OCI-LY1 (cell line): ENCODE results near the gene TRIOBP.

ENCODE experiments used
- H2AFZ ChIP-seq: fragments of 200-600 bp; sonication (generic), shearing (Covaris generic); 2 replicates; pipeline ENCODE4 v1.6.0; 2014; ENCODE audit warnings: antibody characterized with exemption, mild to moderate bottlenecking, low read length
- H3F3A ChIP-seq: fragments of 200-600 bp; sonication (generic), shearing (Covaris generic); 2 replicates; pipeline ENCODE4 v1.6.0; 2014; ENCODE audit warnings: mild to moderate bottlenecking, antibody characterized with exemption, low read length, moderate library complexity; ENCODE audit not compliant: insufficient read depth
- H3K27ac ChIP-seq: fragments of 200-600 bp; sonication (generic); 2 replicates; pipeline ENCODE4 v1.5.1; 2014; ENCODE audit warnings: low read length, mixed run types, mild to moderate bottlenecking, low read depth; ENCODE audit not compliant: poor library complexity, severe bottlenecking
- H3K27me3 ChIP-seq: fragments of 200-600 bp; sonication (generic); 2 replicates; pipeline ENCODE4 v1.6.0; 2014; ENCODE audit warnings: antibody characterized with exemption, mild to moderate bottlenecking, low read length, moderate library complexity; ENCODE audit not compliant: insufficient read depth
- H3K36me3 ChIP-seq: fragments of 200-600 bp; sonication (generic); 2 replicates; pipeline ENCODE4 v1.6.1; 2014; ENCODE audit warnings: mild to moderate bottlenecking, antibody characterized with exemption, low read length, moderate library complexity, mixed read lengths; ENCODE audit not compliant: insufficient read depth
- H3K4me1 ChIP-seq: fragments of 200-600 bp; sonication (generic); 2 replicates; pipeline ENCODE4 v1.5.1; 2014; ENCODE audit warnings: mild to moderate bottlenecking, low read length, moderate library complexity; ENCODE audit not compliant: insufficient read depth, severe bottlenecking
- H3K4me2 ChIP-seq: fragments of 200-600 bp; sonication (generic), shearing (Covaris generic); 2 replicates; pipeline ENCODE4 v1.6.1; 2014; ENCODE audit warnings: low read length
- H3K4me3 ChIP-seq: fragments of 200-600 bp; sonication (generic); 2 replicates; pipeline ENCODE4 v1.5.1; 2014; ENCODE audit warnings: low read length, low read depth, mild to moderate bottlenecking, mixed read lengths; ENCODE audit not compliant: poor library complexity, severe bottlenecking
- H3K79me2 ChIP-seq: fragments of 200-600 bp; shearing (Covaris generic); 2 replicates; pipeline ENCODE4 v1.6.1; 2016; ENCODE audit warnings: mixed run types, low read length, mixed read lengths; ENCODE audit not compliant: insufficient read depth
- H3K9ac ChIP-seq: fragments of 200-600 bp; sonication (generic), shearing (Covaris generic); 2 replicates; pipeline ENCODE4 v1.6.1; 2014; ENCODE audit warnings: mild to moderate bottlenecking, low read length, mixed read lengths
- H3K9me2 ChIP-seq: fragments of 200-600 bp; sonication (generic), shearing (Covaris generic); 2 replicates; pipeline ENCODE4 v1.6.1; 2014; ENCODE audit warnings: low read depth, mild to moderate bottlenecking, low read length, mixed read lengths
- H3K9me3 ChIP-seq: fragments of 200-600 bp; shearing (Covaris generic); 2 replicates; pipeline ENCODE4 v1.6.1; 2014; ENCODE audit warnings: low read length, mixed read lengths
- H4K20me1 ChIP-seq: fragments of 200-600 bp; sonication (generic), shearing (Covaris generic); 2 replicates; pipeline ENCODE4 v1.6.0; 2016; ENCODE audit warnings: mild to moderate bottlenecking, low read length; ENCODE audit not compliant: insufficient read depth
- EZH2 ChIP-seq: fragments of 200-600 bp; sonication (generic), shearing (Covaris generic); IDR thresholded peaks from 2 replicates; pipeline ENCODE4 v1.8.0; 2017; ENCODE audit warnings: borderline replicate concordance, mixed run types, mild to moderate bottlenecking, antibody characterized with exemption, low read length, moderate library complexity, mixed read lengths
- TF ChIP-seq, protein P1 (sequence below): fragments of 200-600 bp; sonication (generic), shearing (Covaris generic); IDR thresholded peaks from 2 replicates; pipeline ENCODE4 v1.5.1; 2017; ENCODE audit warnings: mild to moderate bottlenecking, antibody characterized with exemption, low read length, moderate library complexity, mixed read lengths

TRIOBP gene

DNA sequence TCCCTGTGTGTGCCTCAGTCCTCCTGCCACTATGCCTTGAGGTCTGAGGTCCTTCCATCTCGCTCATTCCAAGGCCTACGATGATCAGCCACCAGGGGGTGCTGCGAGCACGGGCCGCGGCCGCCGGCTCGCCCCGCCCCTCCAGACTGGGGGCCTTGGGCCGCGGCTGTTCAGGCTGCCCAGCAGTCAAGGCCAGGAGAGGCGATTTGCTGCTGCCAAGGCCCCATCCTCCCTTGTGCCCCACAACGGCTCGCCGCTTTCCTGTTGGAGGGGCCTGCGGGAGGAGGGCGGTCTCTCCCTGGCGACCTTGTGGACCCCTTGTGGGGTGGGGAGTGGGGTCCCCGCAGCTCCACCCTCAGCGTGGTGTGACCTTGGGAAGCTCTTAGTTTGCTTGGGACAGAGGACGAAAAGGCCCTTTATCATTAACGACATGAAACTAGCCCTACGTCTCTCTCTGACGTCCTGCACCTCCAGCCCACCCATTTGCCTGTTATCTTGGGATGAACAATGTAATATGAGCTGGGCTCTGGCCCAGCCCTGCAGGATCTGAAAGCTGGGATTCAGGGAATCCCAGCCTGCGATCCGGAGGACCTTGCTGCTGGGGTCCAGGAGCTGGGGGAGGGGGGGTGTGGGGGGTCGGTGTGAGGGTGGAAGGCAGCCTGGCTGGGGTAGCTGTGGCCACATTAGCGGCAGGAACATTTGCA is 121.0 kb downstream of the TRIOBP start:
- H3K4me2 ChIP-seq: peak overlapping the region; percentile 67
- H2AFZ ChIP-seq: no peak overlapping the region
- no peaks in the 10 kb centered on the region for H3K9me2 ChIP-seq
- H3K27ac ChIP-seq: no peak overlapping the region
- H3F3A ChIP-seq: no peaks in the 10 kb centered on the region
- TF ChIP-seq, protein P1, sequence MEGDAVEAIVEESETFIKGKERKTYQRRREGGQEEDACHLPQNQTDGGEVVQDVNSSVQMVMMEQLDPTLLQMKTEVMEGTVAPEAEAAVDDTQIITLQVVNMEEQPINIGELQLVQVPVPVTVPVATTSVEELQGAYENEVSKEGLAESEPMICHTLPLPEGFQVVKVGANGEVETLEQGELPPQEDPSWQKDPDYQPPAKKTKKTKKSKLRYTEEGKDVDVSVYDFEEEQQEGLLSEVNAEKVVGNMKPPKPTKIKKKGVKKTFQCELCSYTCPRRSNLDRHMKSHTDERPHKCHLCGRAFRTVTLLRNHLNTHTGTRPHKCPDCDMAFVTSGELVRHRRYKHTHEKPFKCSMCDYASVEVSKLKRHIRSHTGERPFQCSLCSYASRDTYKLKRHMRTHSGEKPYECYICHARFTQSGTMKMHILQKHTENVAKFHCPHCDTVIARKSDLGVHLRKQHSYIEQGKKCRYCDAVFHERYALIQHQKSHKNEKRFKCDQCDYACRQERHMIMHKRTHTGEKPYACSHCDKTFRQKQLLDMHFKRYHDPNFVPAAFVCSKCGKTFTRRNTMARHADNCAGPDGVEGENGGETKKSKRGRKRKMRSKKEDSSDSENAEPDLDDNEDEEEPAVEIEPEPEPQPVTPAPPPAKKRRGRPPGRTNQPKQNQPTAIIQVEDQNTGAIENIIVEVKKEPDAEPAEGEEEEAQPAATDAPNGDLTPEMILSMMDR: peak; percentile 91
- no peak for TF ChIP-seq EZH2
- H3K4me1 ChIP-seq: peaks cover 21% of the 10 kb centered on the region
- no peaks in the 10 kb centered on the region for H4K20me1 ChIP-seq
- peak overlapping the region; percentile 49 for H3K4me3 ChIP-seq
- no peaks in the 10 kb centered on the region for H3K9me3 ChIP-seq
- H3K27me3 ChIP-seq: no peaks in the 10 kb centered on the region; the same call in 1 of the 2 replicates
- no peaks in the 10 kb centered on the region for H3K79me2 ChIP-seq
- H3K9ac ChIP-seq: peak overlapping the region; percentile 43; the same call in 1 of the 2 replicates
- H3K36me3 ChIP-seq: 0 out of 2 replicates have a peak, but pooled peaks cover 13% of the 10 kb centered on the region

DNA sequence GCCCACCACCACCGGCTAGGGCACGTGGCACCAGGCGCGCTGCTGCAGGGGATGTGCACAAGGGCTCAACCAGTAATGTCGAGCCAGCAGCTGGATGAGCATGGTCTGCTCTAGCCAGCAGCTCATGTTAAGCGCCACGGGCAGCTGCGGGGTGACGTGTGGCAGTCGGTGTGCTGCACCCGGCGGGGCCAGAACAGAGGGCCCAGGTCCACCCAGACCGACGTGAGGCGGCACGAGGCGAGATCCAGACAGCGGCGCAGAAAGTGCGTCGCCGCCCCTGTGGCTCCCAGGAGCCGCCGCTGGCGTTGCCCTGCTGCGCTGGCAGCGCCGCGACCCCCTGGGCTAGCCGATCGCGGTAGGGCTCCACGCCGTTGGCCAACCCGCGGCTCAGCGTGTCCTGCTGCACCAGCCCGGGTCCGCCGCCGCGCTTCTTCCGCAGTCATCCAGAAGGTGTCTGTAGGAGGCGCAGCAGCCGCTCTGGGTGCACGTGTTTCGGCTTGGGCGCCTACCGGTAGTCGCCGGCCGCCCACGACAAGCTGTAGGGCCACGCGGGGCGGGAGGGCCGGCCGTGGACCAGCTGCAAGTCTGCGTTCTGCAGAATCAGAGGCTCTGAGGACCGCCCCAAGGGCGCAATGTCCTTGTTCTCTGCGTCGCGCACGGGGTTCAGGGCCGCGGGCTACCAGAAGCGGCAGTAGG is 121.7 kb downstream of the TRIOBP start:
- Histone ChIP-seq H3K27ac (no peak overlapping the region), H2AFZ (no peak overlapping the region), H3K36me3 (0 out of 2 replicates have a peak, but pooled peaks cover 13% of the 10 kb centered on the region)

DNA sequence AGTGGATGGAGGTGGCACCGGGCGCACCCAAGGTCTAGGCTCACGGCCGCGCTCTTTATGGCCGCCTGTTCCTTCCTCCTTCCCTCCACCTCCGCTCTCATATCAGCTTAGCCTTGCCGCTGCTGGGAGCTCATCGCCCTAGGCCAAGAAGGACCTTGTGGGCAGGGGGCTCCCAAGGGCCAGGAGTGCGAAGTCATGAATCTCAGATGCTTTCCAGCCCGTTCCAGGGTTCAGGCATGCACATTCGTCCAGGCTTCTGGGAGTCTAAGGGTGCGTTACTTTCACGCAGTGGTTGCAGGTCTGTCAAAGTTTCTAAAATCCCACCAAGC is 122.2 kb downstream of the TRIOBP start:
- Histone ChIP-seq H3K27ac (no peak overlapping the region), H3K9me2 (no peaks in the 10 kb centered on the region), H4K20me1 (no peaks in the 10 kb centered on the region), H2AFZ (no peak overlapping the region), H3F3A (no peaks in the 10 kb centered on the region), H3K4me2 (peak overlapping the region; percentile 67), H3K4me3 (peak overlapping the region; percentile 49), H3K27me3 (no peaks in the 10 kb centered on the region; the same call in 1 of the 2 replicates), H3K36me3 (0 out of 2 replicates have a peak, but pooled peaks cover 13% of the 10 kb centered on the region), H3K79me2 (no peaks in the 10 kb centered on the region), H3K9ac (peak overlapping the region; percentile 43; the same call in 1 of the 2 replicates), H3K4me1 (peaks cover 21% of the 10 kb centered on the region), H3K9me3 (no peaks in the 10 kb centered on the region)
- TF ChIP-seq, protein P1: no peak
- no peak for TF ChIP-seq EZH2

More for the DNA sequence above, 121.7 kb downstream of the TRIOBP start:
- no peaks in the 10 kb centered on the region for H4K20me1 ChIP-seq
- peaks cover 21% of the 10 kb centered on the region for H3K4me1 ChIP-seq
- no peaks in the 10 kb centered on the region for H3F3A ChIP-seq
- H3K4me2 ChIP-seq: peak overlapping the region; percentile 67
- TF ChIP-seq, protein P1: peak; percentile 59
- TF ChIP-seq EZH2: no peak
- H3K9ac ChIP-seq: peak overlapping the region; percentile 43; the same call in 1 of the 2 replicates
- no peaks in the 10 kb centered on the region for H3K9me3 ChIP-seq
- peak overlapping the region; percentile 49 for H3K4me3 ChIP-seq
- no peaks in the 10 kb centered on the region; the same call in 1 of the 2 replicates for H3K27me3 ChIP-seq
- H3K79me2 ChIP-seq: no peaks in the 10 kb centered on the region
- H3K9me2 ChIP-seq: no peaks in the 10 kb centered on the region
